ENCODE results near the gene SLC1A7. TPM values are rescaled to one million over a fixed set of nuclear protein-coding genes. Genes with fewer than 3 reads are reported as not detected.

The SLC1A7 gene
- polyA plus RNA-seq, 1 donor (not counting 4 experiments of a cell fraction or from before 2014, with no cell fraction given), result not detected

- no peak for FAIRE-seq
- no peak for DNase-seq (ENCODE audit: low read depth, low spot score)
Measured at GRCh38 chr1:53088616-53089300, 53.7 kb downstream of the SLC1A7 start.

GRCh38 chr1:53087332-53088285 lies 54.8 kb downstream of the SLC1A7 start:
- H3K4me2 ChIP-seq (ENCODE audit: control insufficient read depth, extremely low read depth, insufficient read depth, low read depth, low read length), result no peak overlapping the region
- H3K27me3 ChIP-seq (ENCODE audit: control insufficient read depth, extremely low read depth, insufficient read depth, low read length), result peaks cover 5% of the 10 kb centered on the region
- H3K36me3 ChIP-seq (ENCODE audit: control insufficient read depth in 2 of 2, extremely low read depth in 1 of 2, insufficient read depth in 2 of 2, low read length in 2 of 2), result no peaks in the 10 kb centered on the region
- no peaks in the 10 kb centered on the region for H3K9me1 ChIP-seq (ENCODE audit: control insufficient read depth, extremely low read depth, insufficient read depth, low read length)
- H3K9ac ChIP-seq (ENCODE audit: control insufficient read depth, extremely low read depth, insufficient read depth, low read length), result no peak overlapping the region
- FAIRE-seq (no peak), DNase-seq (ENCODE audit: low read depth, low spot score) (no peak)
- no peaks in the 10 kb centered on the region for H3K9me3 ChIP-seq (ENCODE audit: control insufficient read depth, low read depth, low read length)
- no peak overlapping the region for H3K27ac ChIP-seq (ENCODE audit: control insufficient read depth, insufficient read depth, low read length)
- H4K20me1 ChIP-seq (ENCODE audit: control insufficient read depth, extremely low read depth, insufficient read depth, low read length), result no peaks in the 10 kb centered on the region
- no peak overlapping the region for H2AFZ ChIP-seq (ENCODE audit: control insufficient read depth, low read length)
- H3K4me3 ChIP-seq (ENCODE audit: control insufficient read depth in 2 of 3, extremely low read depth in 1 of 3, insufficient read depth in 2 of 3, low read depth in 1 of 3, low read length in 3 of 3), result no peak overlapping the region
- dilution Hi-C loops (cut with MboI; ENCODE audit: extremely low pct_ligation_motif_present, low sequenced_read_pairs), result no loop called here
- TF ChIP-seq CTCF (optimal IDR thresholded peaks at IDR 0.05 in 1 of 3, IDR thresholded peaks at IDR 0.05 in 1 of 3, conservative IDR thresholded peaks at IDR 0.05 in 1 of 3; ENCODE audit: extremely low read depth in 1 of 3, insufficient read depth in 2 of 3, low read length in 3 of 3), result no peak
- no peak for TF ChIP-seq EZH2 (IDR thresholded peaks at IDR 0.05; ENCODE audit: low read length)
- H3K79me2 ChIP-seq (ENCODE audit: control insufficient read depth, insufficient read depth, low read length), result no peaks in the 10 kb centered on the region
- no peaks in the 10 kb centered on the region for H3K4me1 ChIP-seq (ENCODE audit: control insufficient read depth, extremely low read depth, insufficient read depth, low read length)

More at GRCh38 chr1:53088616-53089300, 53.7 kb downstream of the SLC1A7 start:
- Histone ChIP-seq H3K27ac (ENCODE audit: control insufficient read depth, insufficient read depth, low read length) (no peak overlapping the region), H3K9me1 (ENCODE audit: control insufficient read depth, extremely low read depth, insufficient read depth, low read length) (no peaks in the 10 kb centered on the region), H3K4me2 (ENCODE audit: control insufficient read depth, extremely low read depth, insufficient read depth, low read depth, low read length) (no peak overlapping the region), H3K4me1 (ENCODE audit: control insufficient read depth, extremely low read depth, insufficient read depth, low read length) (no peaks in the 10 kb centered on the region), H3K9ac (ENCODE audit: control insufficient read depth, extremely low read depth, insufficient read depth, low read length) (no peak overlapping the region), H4K20me1 (ENCODE audit: control insufficient read depth, extremely low read depth, insufficient read depth, low read length) (no peaks in the 10 kb centered on the region), H3K9me3 (ENCODE audit: control insufficient read depth, low read depth, low read length) (no peaks in the 10 kb centered on the region), H3K27me3 (ENCODE audit: control insufficient read depth, extremely low read depth, insufficient read depth, low read length) (peaks cover 5% of the 10 kb centered on the region), H2AFZ (ENCODE audit: control insufficient read depth, low read length) (no peak overlapping the region), H3K79me2 (ENCODE audit: control insufficient read depth, insufficient read depth, low read length) (no peaks in the 10 kb centered on the region), H3K4me3 (ENCODE audit: control insufficient read depth in 2 of 3, extremely low read depth in 1 of 3, insufficient read depth in 2 of 3, low read depth in 1 of 3, low read length in 3 of 3) (no peak overlapping the region), H3K36me3 (ENCODE audit: control insufficient read depth in 2 of 2, extremely low read depth in 1 of 2, insufficient read depth in 2 of 2, low read length in 2 of 2) (no peaks in the 10 kb centered on the region)
- dilution Hi-C loops (cut with MboI; ENCODE audit: extremely low pct_ligation_motif_present, low sequenced_read_pairs), result no loop called here
- no peak for TF ChIP-seq CTCF (optimal IDR thresholded peaks at IDR 0.05 in 1 of 3, IDR thresholded peaks at IDR 0.05 in 1 of 3, conservative IDR thresholded peaks at IDR 0.05 in 1 of 3; ENCODE audit: extremely low read depth in 1 of 3, insufficient read depth in 2 of 3, low read length in 3 of 3)

Data from keratinocyte (primary cell).